ENCODE results near the gene ACADL. TPM values are rescaled to one million over a fixed set of nuclear protein-coding genes. Genes with fewer than 3 reads are reported as not detected.

The ACADL gene
- total and polyA plus RNA-seq, 12 donors, result 0.16 to 4.3 (median 0.86) TPM

DNA sequence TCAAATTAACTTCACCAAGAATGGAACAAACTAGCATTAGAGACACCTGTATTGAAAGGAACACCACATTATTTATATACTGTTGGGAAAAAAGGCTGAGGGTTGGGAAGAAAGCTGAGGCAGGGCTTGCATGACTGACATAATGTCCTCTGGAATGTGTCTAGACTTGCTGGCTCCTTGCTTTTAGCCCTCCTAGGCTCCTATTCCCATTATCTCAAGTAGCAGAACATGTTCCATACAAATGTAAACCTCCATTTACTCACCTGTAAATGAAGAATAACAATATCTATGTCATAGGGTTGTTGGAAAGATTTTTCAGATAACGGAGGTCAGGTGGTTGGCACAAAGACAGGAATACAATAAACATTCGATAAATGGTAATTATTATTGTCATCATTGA lies 976 bp upstream of the ACADL start:
- H3K4me3 ChIP-seq, result no peak overlapping the region
- peaks cover 0 to 13% (median 6%) of the 10 kb centered on the region in 9 donors for H3K4me1 ChIP-seq
- no peak overlapping the region for H3K27ac ChIP-seq
- 93 to 95% methylated on average over 2 of the region's 2 CpGs for WGBS, 2 donors
- TF ChIP-seq, protein P1, sequence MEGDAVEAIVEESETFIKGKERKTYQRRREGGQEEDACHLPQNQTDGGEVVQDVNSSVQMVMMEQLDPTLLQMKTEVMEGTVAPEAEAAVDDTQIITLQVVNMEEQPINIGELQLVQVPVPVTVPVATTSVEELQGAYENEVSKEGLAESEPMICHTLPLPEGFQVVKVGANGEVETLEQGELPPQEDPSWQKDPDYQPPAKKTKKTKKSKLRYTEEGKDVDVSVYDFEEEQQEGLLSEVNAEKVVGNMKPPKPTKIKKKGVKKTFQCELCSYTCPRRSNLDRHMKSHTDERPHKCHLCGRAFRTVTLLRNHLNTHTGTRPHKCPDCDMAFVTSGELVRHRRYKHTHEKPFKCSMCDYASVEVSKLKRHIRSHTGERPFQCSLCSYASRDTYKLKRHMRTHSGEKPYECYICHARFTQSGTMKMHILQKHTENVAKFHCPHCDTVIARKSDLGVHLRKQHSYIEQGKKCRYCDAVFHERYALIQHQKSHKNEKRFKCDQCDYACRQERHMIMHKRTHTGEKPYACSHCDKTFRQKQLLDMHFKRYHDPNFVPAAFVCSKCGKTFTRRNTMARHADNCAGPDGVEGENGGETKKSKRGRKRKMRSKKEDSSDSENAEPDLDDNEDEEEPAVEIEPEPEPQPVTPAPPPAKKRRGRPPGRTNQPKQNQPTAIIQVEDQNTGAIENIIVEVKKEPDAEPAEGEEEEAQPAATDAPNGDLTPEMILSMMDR (IDR thresholded peaks at IDR 0.05), result no peak
- no peaks in the 10 kb centered on the region for H3K9me3 ChIP-seq
- no peak for DNase-seq
- intact Hi-C loops (cut with DNase I), result no loop called here
- no peak for ATAC-seq
- H3K27me3 ChIP-seq, result peaks cover 0 to 64% (median 20%) of the 10 kb centered on the region in 7 donors
- no peaks in the 10 kb centered on the region for H3K36me3 ChIP-seq

DNA sequence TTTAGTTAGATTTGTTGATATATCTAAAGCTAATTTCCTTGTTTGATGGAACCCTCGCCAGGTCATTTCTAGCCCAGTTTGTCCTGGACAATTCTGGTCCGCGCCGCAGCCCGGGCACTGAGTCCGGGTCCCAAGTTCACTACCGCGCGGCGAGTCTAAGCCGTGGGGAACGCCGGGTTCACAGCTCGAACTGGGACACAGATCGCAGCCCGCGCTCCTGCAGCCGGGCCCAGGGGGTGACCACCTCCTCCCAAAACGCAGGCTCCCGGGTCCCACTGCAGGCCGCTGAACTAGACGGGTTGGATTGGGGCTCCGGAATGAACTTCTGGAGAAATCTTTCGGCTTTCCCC lies 681 bp downstream of the ACADL start:
- Histone ChIP-seq H3K4me3 (peak overlapping the region; percentile 9 to 71 (median 58)), H3K27me3 (peaks cover 0 to 71% (median 20%) of the 10 kb centered on the region in 7 donors), H3K9me3 (no peaks in the 10 kb centered on the region), H3K36me3 (no peaks in the 10 kb centered on the region), H3K27ac (peak overlapping the region in 2 of 10 donors; percentile 54 to 58), H3K4me1 (peaks cover 0 to 13% (median 6%) of the 10 kb centered on the region in 9 donors)
- ATAC-seq (peak; percentile 36 to 77 (median 67)), DNase-seq (peak; percentile 4 to 19)
- TF ChIP-seq, protein P1 (IDR thresholded peaks at IDR 0.05), result no peak
- 4 to 10% methylated on average over 24 of the region's 24 CpGs for WGBS, 2 donors
- intact Hi-C loops (cut with DNase I), result no loop called here

DNA sequence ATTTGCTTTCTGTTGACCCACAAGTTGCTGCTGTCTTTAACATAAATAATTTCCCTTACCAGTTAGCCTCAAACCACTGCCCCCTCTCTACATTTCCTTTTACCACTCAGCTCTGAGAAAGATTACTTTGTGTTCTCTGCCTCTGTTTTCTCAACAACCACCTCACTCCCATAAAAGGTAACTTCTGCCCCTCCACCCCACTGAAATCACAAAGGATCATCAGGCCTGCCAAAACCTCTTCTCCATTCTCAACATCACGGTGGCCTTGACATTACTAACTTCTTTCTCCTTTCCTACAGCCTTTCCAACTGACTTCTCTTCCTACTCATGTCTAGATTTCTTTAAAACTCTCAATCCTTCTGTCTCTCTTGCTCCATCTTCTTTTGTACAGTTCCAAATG lies 10.1 kb downstream of the ACADL start:
- no peaks in the 10 kb centered on the region for H3K4me1 ChIP-seq
- no peak overlapping the region for H3K27ac ChIP-seq
- no peaks in the 10 kb centered on the region for H3K27me3 ChIP-seq
- intact Hi-C loops (cut with DNase I), result no loop called here
- H3K36me3 ChIP-seq, result no peaks in the 10 kb centered on the region
- 34 to 39% methylated on average over 1 of the region's 1 CpG for WGBS, 2 donors
- H3K9me3 ChIP-seq, result no peaks in the 10 kb centered on the region
- DNase-seq (no peak), ATAC-seq (no peak)
- no peak overlapping the region for H3K4me3 ChIP-seq
- TF ChIP-seq, protein P1 (IDR thresholded peaks at IDR 0.05), result no peak

DNA sequence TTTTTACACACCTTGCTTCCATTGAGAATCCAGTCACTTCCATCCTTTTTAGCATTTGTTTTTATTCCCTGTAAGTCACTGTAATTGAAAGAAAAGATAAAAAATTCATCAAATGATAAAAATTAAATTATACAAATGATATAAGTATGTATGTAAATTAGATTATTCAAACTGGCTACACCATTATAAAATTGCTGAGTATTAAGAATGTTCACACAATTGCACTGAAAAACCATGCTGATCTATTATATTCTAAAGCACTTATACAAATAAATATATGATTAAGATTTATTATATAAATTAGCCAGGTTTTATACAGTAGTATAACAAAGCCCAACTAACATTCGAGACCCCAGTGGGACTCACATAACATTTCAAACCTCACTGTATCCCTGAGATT lies 15.1 kb downstream of the ACADL start:
- Histone ChIP-seq H3K9me3 (no peaks in the 10 kb centered on the region), H3K27ac (no peak overlapping the region), H3K27me3 (no peaks in the 10 kb centered on the region), H3K4me1 (no peaks in the 10 kb centered on the region), H3K36me3 (no peaks in the 10 kb centered on the region), H3K4me3 (no peak overlapping the region)
- DNase-seq (no peak), ATAC-seq (no peak)
- 91 to 95% methylated on average over 1 of the region's 1 CpG for WGBS, 2 donors
- TF ChIP-seq, protein P1 (IDR thresholded peaks at IDR 0.05), result no peak
- intact Hi-C loops (cut with DNase I), result no loop called here

Measured in heart right ventricle (tissue), 16 donors.